Endothelial cell (in vitro differentiated cells): ENCODE data around the gene MYCN. TPM values are rescaled to one million over a fixed set of nuclear protein-coding genes. Genes with fewer than 3 reads are reported as not detected.

Experiments used
- DNase-seq: peaks from one replicate; pipeline ENCODE4 v3.0.0; 2021; ENCODE audit warnings: low spot score
- H3K27ac Mint-ChIP-seq: one replicate; pipeline ENCODE4 v1.8.0; 2021; ENCODE audit warnings: mixed read lengths, inconsistent platforms; ENCODE audit not compliant: unreplicated experiment
- H3K27me3 Mint-ChIP-seq: one replicate; pipeline ENCODE4 v1.8.0; 2021; ENCODE audit warnings: mild to moderate bottlenecking, moderate library complexity, mixed read lengths, inconsistent platforms; ENCODE audit not compliant: unreplicated experiment
- H3K36me3 Mint-ChIP-seq: one replicate; pipeline ENCODE4 v1.8.0; 2021; ENCODE audit warnings: mild to moderate bottlenecking, low read depth, mixed read lengths, inconsistent platforms; ENCODE audit not compliant: unreplicated experiment
- H3K4me1 Mint-ChIP-seq: one replicate; pipeline ENCODE4 v1.8.0; 2021; ENCODE audit warnings: mild to moderate bottlenecking, mixed read lengths, inconsistent platforms; ENCODE audit not compliant: unreplicated experiment
- H3K4me3 Mint-ChIP-seq: one replicate; pipeline ENCODE4 v1.8.0; 2021; ENCODE audit warnings: mild to moderate bottlenecking, mixed read lengths, inconsistent platforms; ENCODE audit not compliant: unreplicated experiment
- H3K9me3 Mint-ChIP-seq: one replicate; pipeline ENCODE4 v1.8.0; 2021; ENCODE audit warnings: mixed read lengths, inconsistent platforms; ENCODE audit not compliant: unreplicated experiment
- total RNA-seq: library from RNA; stranded (reverse); fragmentation: NEBNext Ultra II Directional; extraction: Animal tissue kit (Norgen Biotek cat#: 25700); gene quantifications from one replicate; pipeline ENCODE4 v1.2.1, GENCODE V29; 2021; ENCODE audit not compliant: unreplicated experiment
- TF ChIP-seq, protein P1 (sequence below): fragments of 200-600 bp; sonication (generic); IDR thresholded peaks from one replicate; pipeline ENCODE4 v1.5.0; 2021; ENCODE audit warnings: antibody characterized with exemption; ENCODE audit not compliant: unreplicated experiment

The MYCN gene
- total RNA-seq, 1 donor from 2014 or later: 8.5 TPM

- DNase-seq: no peak
- Mint-ChIP-seq H3K36me3 (no peaks in the 10 kb centered on the region), H3K4me1 (peaks cover 14% of the 10 kb centered on the region), H3K27ac (no peak overlapping the region), H3K27me3 (peaks cover 4% of the 10 kb centered on the region), H3K4me3 (no peak overlapping the region), H3K9me3 (no peaks in the 10 kb centered on the region)
- TF ChIP-seq, protein P1, sequence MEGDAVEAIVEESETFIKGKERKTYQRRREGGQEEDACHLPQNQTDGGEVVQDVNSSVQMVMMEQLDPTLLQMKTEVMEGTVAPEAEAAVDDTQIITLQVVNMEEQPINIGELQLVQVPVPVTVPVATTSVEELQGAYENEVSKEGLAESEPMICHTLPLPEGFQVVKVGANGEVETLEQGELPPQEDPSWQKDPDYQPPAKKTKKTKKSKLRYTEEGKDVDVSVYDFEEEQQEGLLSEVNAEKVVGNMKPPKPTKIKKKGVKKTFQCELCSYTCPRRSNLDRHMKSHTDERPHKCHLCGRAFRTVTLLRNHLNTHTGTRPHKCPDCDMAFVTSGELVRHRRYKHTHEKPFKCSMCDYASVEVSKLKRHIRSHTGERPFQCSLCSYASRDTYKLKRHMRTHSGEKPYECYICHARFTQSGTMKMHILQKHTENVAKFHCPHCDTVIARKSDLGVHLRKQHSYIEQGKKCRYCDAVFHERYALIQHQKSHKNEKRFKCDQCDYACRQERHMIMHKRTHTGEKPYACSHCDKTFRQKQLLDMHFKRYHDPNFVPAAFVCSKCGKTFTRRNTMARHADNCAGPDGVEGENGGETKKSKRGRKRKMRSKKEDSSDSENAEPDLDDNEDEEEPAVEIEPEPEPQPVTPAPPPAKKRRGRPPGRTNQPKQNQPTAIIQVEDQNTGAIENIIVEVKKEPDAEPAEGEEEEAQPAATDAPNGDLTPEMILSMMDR: no peak
Observed at GRCh38 chr2:15983496-15983895, 43.1 kb downstream of the MYCN start.

GRCh38 chr2:15984368-15985255 lies 44.3 kb downstream of the MYCN start:
- Mint-ChIP-seq H3K27me3 (peaks cover 6% of the 10 kb centered on the region), H3K9me3 (no peaks in the 10 kb centered on the region), H3K4me3 (no peak overlapping the region), H3K27ac (no peak overlapping the region), H3K4me1 (peaks cover 14% of the 10 kb centered on the region), H3K36me3 (no peaks in the 10 kb centered on the region)
- TF ChIP-seq, protein P1: no peak
- peak; percentile 18 for DNase-seq

DNA sequence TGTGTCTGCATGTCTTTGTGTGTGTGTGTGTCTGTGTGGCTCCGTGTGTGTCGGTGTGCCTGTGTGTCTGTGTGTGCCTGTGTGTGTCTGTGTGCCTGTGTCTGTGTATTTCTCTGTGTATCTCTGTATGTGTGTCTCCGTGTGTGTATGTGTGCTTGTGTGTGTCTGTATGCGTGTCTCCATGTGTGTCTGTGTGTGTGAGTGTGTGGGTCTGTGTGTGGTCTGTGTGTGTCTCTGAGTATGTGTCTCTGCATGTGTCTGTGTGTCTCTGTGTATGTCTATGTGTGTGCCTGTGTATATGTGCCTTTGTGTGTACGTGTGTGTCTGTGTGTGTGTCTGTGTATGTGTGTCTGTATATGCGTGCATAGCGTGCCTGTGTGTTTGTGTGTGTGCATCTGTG lies 45.2 kb downstream of the MYCN start:
- Mint-ChIP-seq H3K27me3 (peaks cover 6% of the 10 kb centered on the region), H3K4me1 (peaks cover 17% of the 10 kb centered on the region), H3K36me3 (no peaks in the 10 kb centered on the region), H3K27ac (no peak overlapping the region), H3K9me3 (no peaks in the 10 kb centered on the region), H3K4me3 (no peak overlapping the region)
- no peak for DNase-seq
- TF ChIP-seq, protein P1: no peak

- TF ChIP-seq, protein P1: no peak
- H3K9me3 Mint-ChIP-seq: no peaks in the 10 kb centered on the region
- no peak overlapping the region for H3K4me3 Mint-ChIP-seq
- H3K36me3 Mint-ChIP-seq: no peaks in the 10 kb centered on the region
- peaks cover 17% of the 10 kb centered on the region for H3K4me1 Mint-ChIP-seq
- H3K27ac Mint-ChIP-seq: no peak overlapping the region
- peak; percentile 9 for DNase-seq
- peaks cover 6% of the 10 kb centered on the region for H3K27me3 Mint-ChIP-seq
Observed at GRCh38 chr2:15986068-15986560, 45.8 kb downstream of the MYCN start.

DNA sequence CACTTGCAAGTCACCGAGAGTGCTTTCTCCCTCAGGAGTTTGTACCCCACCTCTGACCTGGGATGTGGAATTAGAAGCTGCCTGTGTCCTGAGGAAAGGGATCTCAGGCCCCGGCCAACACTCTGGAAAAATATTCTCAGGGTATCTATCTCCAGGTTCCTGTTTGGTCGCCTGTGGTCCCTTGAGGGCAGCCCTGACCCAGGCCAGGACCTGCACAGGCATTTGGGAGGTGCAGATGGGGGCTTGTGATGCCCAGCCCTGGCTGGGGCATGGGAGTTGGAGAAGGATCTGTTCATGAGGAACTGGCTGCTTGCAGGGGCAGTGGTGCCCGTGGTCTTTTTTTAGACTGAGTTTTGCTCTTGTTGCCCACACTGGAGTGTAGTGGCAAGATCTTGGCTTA lies 46.3 kb downstream of the MYCN start:
- TF ChIP-seq, protein P1: no peak
- peaks cover 6% of the 10 kb centered on the region for H3K27me3 Mint-ChIP-seq
- H3K9me3 Mint-ChIP-seq: no peaks in the 10 kb centered on the region
- H3K27ac Mint-ChIP-seq: no peak overlapping the region
- H3K4me3 Mint-ChIP-seq: no peak overlapping the region
- no peaks in the 10 kb centered on the region for H3K36me3 Mint-ChIP-seq
- DNase-seq: no peak
- peaks cover 17% of the 10 kb centered on the region for H3K4me1 Mint-ChIP-seq
